ENCODE data around the gene NOTO.
"Not testable (repeated sequence)": the region's sequence is repeated elsewhere in the genome, so short reads cannot be mapped to it uniquely, and the experiment has no call there.

GRCh38 chr2:73168348-73168747 lies 34.0 kb upstream of the NOTO start:
- not testable (repeated sequence) for TF ChIP-seq POLR2A (IDR thresholded peaks at IDR 0.05; ENCODE audit: low read length); GATA1 (IDR thresholded peaks at IDR 0.05; ENCODE audit: low read depth, low read length)
